ENCODE data around the gene MGAT4A.

Gene MGAT4A
- total RNA-seq, result 372 to 480 reads per million in 2 donors

- DNase-seq, result peak; percentile 78
Observed at GRCh38 chr2:98731041-98731893, at the start of gene MGAT4A. MGAT4A (minus strand) TSS chr2:98731132; CDS start chr2:98726332, 4,800 bp downstream.

DNA sequence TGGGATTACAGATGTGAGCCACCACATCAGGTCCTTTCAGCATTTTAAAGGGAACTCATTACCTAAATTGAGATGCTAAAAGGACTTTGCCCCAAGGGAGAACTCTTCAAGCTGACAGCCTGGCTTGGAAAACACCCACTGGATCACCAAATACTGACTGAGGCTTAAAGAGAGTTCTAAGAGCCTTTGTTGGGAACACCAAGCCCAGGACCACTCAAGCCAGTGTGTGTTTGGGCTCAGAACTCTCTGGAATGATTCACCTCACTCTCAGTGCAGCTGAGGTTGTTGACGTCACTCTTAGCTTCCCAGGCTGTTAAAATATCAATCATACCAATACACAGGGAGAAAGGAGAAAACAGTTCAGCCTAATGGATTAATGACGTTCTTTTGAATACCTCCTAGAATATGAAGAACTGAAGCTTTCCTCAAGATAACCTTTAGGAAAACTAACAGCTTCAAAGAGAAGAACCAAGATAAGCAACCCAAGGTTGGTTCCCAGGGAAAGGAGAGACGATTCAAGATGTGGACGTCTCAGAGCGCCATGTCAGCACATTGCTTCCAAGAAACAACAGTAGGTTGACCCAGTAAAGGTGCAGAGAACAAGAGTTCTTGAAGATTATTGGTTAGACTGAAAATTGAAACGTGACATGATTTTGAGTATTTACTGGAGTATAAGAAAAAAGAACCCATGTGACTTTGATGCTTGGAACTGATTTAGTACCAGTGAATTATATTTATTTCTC is 48.0 kb upstream of the MGAT4A start:
- no peak for DNase-seq

- DNase-seq, result no peak
Observed at GRCh38 chr2:98778151-98778550, 47.2 kb upstream of the MGAT4A start.

GRCh38 chr2:98777710-98778109 is 46.8 kb upstream of the MGAT4A start:
- no peak for DNase-seq

- no peak for DNase-seq
Observed at GRCh38 chr2:98777076-98777475, 46.1 kb upstream of the MGAT4A start.

GRCh38 chr2:98776136-98776535 is 45.2 kb upstream of the MGAT4A start:
- no peak for DNase-seq

GRCh38 chr2:98775146-98775986 is 44.4 kb upstream of the MGAT4A start:
- no peak for DNase-seq

GRCh38 chr2:98773907-98774306 is 43.0 kb upstream of the MGAT4A start:
- no peak for DNase-seq

DNA sequence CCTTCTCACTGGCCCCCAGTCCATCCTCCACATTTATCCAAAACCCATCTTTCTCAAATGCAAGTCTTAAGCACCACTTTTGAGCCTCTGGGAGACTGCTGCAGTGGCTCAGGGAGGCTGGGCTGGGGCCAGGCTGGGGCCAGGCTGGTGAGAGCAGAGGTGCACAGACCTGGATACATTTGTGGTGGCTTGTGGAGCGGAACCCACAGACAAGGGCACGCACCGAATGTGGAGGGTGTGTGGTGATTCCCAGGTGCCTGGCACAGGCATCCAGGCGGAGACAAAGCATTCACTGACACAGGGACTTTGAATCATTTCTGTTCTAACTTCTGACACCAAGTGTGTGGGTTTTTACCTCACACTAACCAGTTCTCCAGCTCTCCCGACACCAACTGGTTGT is 42.2 kb upstream of the MGAT4A start:
- no peak for DNase-seq

DNA sequence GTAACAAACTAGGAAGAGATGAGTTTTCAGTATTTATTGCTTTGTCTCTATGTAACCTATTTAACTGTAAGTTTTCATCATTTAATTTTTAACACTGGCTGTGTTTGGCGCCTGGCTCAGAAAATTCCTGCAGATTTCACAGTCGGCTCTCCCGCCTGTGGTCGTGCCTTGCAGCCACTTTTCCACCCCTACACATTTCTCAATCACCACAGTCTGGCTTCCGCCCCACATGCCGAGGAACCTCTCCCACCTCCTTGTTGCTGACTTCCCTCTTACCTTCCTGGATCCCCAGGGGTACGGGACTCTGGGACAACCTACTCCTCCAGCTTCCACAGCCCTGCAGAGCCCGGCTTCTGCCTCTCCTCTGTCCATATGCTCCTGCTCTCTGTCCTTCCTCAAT is 41.6 kb upstream of the MGAT4A start:
- DNase-seq, result no peak

DNA sequence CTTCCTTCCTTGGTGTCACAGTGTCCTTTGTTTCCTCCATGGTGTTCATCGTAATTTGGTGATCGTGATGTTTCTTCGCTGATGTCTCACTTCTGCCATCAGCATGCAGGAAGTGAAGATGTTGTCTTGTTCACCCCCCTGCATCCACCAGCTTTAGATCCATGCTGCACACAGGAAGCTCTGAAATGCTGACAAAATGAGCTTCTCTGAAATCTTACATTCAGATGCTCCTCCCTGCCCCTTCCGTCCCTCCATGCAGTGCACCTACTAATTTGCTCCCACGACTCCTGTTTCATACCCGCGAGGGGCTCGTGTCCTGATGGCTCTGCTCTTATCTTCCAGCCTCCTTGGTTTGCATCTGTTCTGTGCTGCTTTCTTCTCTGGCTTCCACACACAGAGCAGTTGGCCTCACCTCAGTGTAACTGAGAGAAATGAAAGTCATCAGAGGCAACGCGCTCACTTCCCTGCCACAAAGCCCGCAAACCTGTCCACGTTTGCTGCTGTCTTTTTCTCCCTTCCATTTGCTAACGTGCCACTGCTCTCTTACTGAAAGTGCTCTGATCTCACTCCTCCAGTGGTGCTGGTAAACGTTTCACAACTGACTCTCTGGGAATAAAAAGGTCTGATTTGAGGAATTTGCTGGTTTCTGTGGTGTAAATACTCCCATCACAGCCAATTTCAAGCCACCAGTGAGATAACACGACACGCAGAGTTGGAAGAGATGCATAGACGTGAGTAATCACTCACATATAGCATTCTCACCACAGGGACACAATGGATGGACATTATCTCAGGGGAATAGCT is 41.0 kb upstream of the MGAT4A start:
- DNase-seq, result no peak

DNA sequence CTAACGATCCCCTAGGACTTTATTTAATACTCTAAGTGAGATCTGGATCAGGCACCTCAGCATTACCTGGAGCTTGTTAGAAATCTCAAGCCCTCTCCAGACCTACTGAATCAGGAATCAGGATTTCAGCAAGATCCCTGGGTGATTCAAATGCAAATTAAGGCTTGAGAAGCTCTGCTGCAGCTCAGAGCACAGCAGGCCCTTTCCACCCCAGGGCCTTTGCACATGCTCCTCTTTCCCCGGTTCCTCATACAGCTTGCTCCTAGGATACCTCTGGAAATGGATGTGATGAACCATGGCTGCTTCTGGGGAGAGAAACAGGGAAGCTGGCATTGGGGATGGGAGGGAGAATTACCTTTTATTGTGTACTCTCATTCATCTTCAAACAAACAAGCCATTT is 40.3 kb upstream of the MGAT4A start:
- DNase-seq, result no peak

- DNase-seq, result peak; percentile 10
Observed at GRCh38 chr2:98769784-98770183, 38.9 kb upstream of the MGAT4A start.

DNA sequence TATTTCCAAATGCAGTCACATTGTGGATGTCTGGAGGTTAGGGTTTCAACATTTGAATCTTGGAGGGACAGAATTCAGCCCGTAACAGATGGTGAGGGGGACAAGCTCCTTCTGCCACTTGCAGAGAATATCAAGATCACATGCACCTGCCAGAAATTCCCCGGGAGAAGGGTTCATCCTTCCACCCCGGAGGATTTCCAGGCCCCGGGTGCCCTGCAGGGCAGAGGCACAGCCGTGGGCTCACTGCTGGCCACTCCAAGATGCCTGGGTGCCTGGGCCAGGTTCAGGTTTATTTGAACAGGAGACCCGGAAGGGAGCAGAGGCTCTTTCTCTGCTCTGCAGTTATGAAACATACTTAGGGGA is 38.2 kb upstream of the MGAT4A start:
- DNase-seq, result no peak

- no peak for DNase-seq
Observed at GRCh38 chr2:98768384-98769113, 37.6 kb upstream of the MGAT4A start.

DNA sequence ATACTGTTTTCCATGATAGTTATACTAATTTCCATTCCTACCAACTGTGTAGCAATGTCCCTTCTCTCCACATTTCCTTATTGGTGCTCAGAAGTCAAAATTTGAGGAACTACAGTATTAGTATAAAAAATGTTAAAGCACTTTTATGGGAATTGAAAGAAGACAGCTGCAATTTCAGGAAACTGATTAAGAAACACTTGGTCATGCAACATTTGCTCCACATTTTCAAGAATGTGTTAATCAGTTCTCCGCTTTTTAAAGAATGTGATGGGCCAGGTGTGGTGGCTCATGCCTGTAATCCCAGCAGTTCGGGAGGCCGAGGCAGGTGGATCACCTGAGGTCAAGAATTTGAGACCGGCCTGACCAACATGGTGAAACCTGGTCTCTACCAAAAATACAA is 33.6 kb upstream of the MGAT4A start:
- DNase-seq, result no peak

DNA sequence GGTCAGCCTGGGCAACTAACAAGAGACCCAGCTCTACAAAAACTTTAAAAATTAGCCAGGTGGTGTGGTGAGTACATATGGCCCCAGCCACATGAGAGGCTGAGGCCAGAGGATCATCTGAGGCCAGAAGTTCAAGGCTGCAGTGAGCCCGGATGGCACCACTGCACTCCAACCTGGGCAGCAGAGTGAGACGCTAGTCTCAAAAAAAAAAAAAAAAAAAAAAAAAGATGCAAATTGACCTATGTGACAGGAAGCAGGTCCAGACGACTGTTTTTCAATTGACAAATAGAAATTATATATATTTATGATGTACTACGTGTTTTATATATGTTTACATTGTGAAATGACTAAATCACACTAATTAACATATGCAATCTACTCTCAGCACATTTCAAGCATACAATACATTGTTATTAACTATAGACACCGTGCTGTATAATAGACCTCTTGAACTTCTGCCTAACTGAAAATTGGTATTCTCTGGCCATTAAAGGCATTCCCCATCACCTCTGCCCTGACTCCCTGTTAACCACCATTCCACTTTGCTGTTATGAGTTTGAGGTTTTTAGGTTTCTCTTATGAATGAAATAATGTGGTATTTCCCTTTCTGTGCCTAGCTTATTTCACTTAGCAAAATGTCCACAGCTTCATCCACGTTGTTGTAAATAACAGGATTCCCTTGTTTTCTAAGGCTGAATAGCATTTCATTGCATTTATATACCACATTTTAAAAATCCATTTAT is 32.4 kb upstream of the MGAT4A start:
- no peak for DNase-seq

GRCh38 chr2:98761909-98762308 is 31.0 kb upstream of the MGAT4A start:
- DNase-seq, result no peak

DNA sequence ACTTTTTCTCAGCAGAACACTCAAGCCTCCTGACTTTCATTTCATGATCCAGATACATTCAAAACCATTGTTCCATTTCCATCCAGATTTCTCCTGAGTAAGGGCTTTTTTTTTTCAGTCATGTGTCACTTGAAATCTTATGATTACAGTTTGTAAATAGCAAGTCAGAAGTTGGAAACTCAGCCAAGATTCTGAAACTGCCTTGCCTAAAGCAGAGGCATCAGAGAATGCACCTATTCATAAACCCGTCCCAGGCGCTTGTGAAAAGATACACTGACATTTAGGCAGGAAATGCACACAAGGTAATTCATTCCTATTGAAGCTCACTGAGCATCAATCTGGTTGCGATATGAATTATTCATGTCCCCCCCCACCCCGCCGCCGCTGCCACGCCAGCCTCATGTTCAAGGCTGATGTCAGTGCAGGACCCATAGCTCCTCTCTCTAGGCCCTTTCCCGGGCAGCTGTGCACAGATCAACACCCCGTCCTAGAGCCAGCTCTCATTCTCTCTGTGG is 30.4 kb upstream of the MGAT4A start:
- DNase-seq, result no peak

- DNase-seq, result no peak
Observed at GRCh38 chr2:98759827-98760625, 29.1 kb upstream of the MGAT4A start.

Measured in activated gamma-delta T cell (primary cell).